GM21447 (cell line): ENCODE results near the gene ZNF664.
A peak's percentile ranks its signal among the peaks of the same experiment; 100 is the strongest.

Experiments
- ATAC-seq: cut with Tn5 transposase; IDR thresholded peaks from one replicate; pipeline ENCODE4 v1.9.1; 2021; ENCODE audit not compliant: unreplicated experiment

The ZNF664 gene

GRCh38 chr12:123972457-123973401, at the start of gene ZNF664, which contains the start of gene CCDC92:
Gene ZNF664 (plus strand): TSS chr12:123973215. CDS start chr12:124012145, 38,930 bp downstream.
Gene CCDC92 (minus strand): TSS chr12:123972831. CDS start chr12:123944305, 28,526 bp downstream.
- ATAC-seq: peak; percentile 66

GRCh38 chr12:123923927-123924326, 49.1 kb upstream of the ZNF664 start:
- ATAC-seq: no peak

- ATAC-seq: no peak
These were observed 48.5 kb upstream of the ZNF664 start for GRCh38 chr12:123924539-123924938.

- ATAC-seq: no peak
These were observed 44.6 kb upstream of the ZNF664 start for GRCh38 chr12:123928274-123928865.

- ATAC-seq: no peak
These were observed 44.1 kb upstream of the ZNF664 start for GRCh38 chr12:123928897-123929296.

- no peak for ATAC-seq
These were observed 43.0 kb upstream of the ZNF664 start for GRCh38 chr12:123929946-123930583.

GRCh38 chr12:123931686-123932321, 41.2 kb upstream of the ZNF664 start:
- ATAC-seq: no peak

- no peak for ATAC-seq
These were observed 39.8 kb upstream of the ZNF664 start for GRCh38 chr12:123933214-123933613.

GRCh38 chr12:123934016-123934620, 38.9 kb upstream of the ZNF664 start:
- ATAC-seq: no peak

GRCh38 chr12:123934829-123935228, 38.2 kb upstream of the ZNF664 start:
- no peak for ATAC-seq

- ATAC-seq: no peak
These were observed 37.1 kb upstream of the ZNF664 start for GRCh38 chr12:123935956-123936355.

GRCh38 chr12:123936471-123936870, 36.5 kb upstream of the ZNF664 start:
- ATAC-seq: no peak

- ATAC-seq: no peak
These were observed 35.9 kb upstream of the ZNF664 start for GRCh38 chr12:123936956-123937706.

GRCh38 chr12:123937707-123938591, 35.1 kb upstream of the ZNF664 start:
- ATAC-seq: no peak

GRCh38 chr12:123938679-123939480, 34.1 kb upstream of the ZNF664 start:
- ATAC-seq: no peak

GRCh38 chr12:123939716-123940626, 33.0 kb upstream of the ZNF664 start:
- no peak for ATAC-seq

- ATAC-seq: no peak
These were observed 32.4 kb upstream of the ZNF664 start for GRCh38 chr12:123940627-123940966.
